Measurements from ENCODE around the gene SRMS. TPM values are rescaled to one million over a fixed set of nuclear protein-coding genes. Genes with fewer than 3 reads are reported as not detected.

Gene SRMS
- total and polyA plus RNA-seq, 2 donors (not counting 1 experiment from before 2014, with no cell fraction given): 0.17 to 0.54 TPM

- ChIA-PET POLR2A (no interaction called here), CTCF (interaction anchor here (1.5 kb wide), 1 partner anchor 12 kb away, joined by 6 read pairs; no protein-coding TSS in a partner anchor)
- Mint-ChIP-seq H3K27ac (no peak overlapping the region), H3K27me3 (peaks cover 52% of the 10 kb centered on the region), H3K4me1 (no peaks in the 10 kb centered on the region), H3K4me3 (no peak overlapping the region), H3K9me3 (ENCODE audit: insufficient read depth) (peaks cover 2% of the 10 kb centered on the region)
- ATAC-seq (ENCODE audit: low read depth): no peak
- intact Hi-C loops (cut with micrococcal nuclease): no loop called here
- no peaks in the 10 kb centered on the region for H3K36me3 ChIP-seq (replicated peaks in 1 of 2; ENCODE audit: control extremely low read depth in 1 of 2, control insufficient read depth in 1 of 2, extremely low read depth in 1 of 2, insufficient read depth in 2 of 2, low read length in 1 of 2)
- no peak overlapping the region for H3K27ac ChIP-seq (ENCODE audit: low read length in 2 of 2)
- H3K4me1 ChIP-seq (ENCODE audit: control insufficient read depth in 2 of 2, insufficient read depth in 2 of 2, low read length in 2 of 2): no peaks in the 10 kb centered on the region
- H3K9ac ChIP-seq (ENCODE audit: low read length): no peak overlapping the region
- peaks cover 0 to 19% (median 4%) of the 10 kb centered on the region in 4 experiments for H3K27me3 ChIP-seq (replicated peaks in 1 of 4; ENCODE audit: control extremely low read depth in 1 of 4, control insufficient read depth in 3 of 4, insufficient read depth in 4 of 4, low read length in 3 of 4)
- no peak overlapping the region for H2AFZ ChIP-seq (ENCODE audit: insufficient read depth, low read depth, low read length, poor library complexity, severe bottlenecking)
- no peaks in the 10 kb centered on the region for H4K20me1 ChIP-seq (ENCODE audit: control insufficient read depth, insufficient read depth, low read length, poor library complexity, severe bottlenecking)
- peaks cover 0 to 26% (median 0%) of the 10 kb centered on the region in 3 donors for H3K9me3 ChIP-seq (ENCODE audit: control extremely low read depth in 1 of 3, control insufficient read depth in 2 of 3, insufficient read depth in 1 of 3, low read length in 2 of 3)
- H3K4me2 ChIP-seq (replicated peaks; ENCODE audit: low read depth, low read length, poor library complexity, severe bottlenecking): no peak overlapping the region
- TF ChIP-seq EZH2 (IDR thresholded peaks at IDR 0.05; ENCODE audit: borderline replicate concordance, insufficient read depth, low read depth, low read length, poor library complexity, severe bottlenecking) (no peak), CTCF (IDR thresholded peaks at IDR 0.05) (no peak)
- no peak overlapping the region for H3K4me3 ChIP-seq (ENCODE audit: control extremely low read depth in 1 of 5, extremely low read depth in 1 of 5, insufficient read depth in 1 of 5, low read depth in 2 of 5, low read length in 4 of 5)
- WGBS (ENCODE audit: insufficient coverage): 76% methylated on average over 26 of the region's 33 CpGs
- no peak for DNase-seq
- no peaks in the 10 kb centered on the region for H3K79me2 ChIP-seq (ENCODE audit: control insufficient read depth, insufficient read depth, low read length)
Measured at GRCh38 chr20:63508072-63508768, 39.3 kb downstream of the SRMS start.

- ChIA-PET POLR2A (no interaction called here), CTCF (interaction anchor here (0.7 to 1.5 kb wide), 2 partner anchors 11 to 52 kb away, joined by 3 to 6 read pairs; no protein-coding TSS in a partner anchor)
- H3K79me2 ChIP-seq (ENCODE audit: control insufficient read depth, insufficient read depth, low read length): no peaks in the 10 kb centered on the region
- no peak for TF ChIP-seq CTCF (IDR thresholded peaks at IDR 0.05)
- no peak for TF ChIP-seq EZH2 (IDR thresholded peaks at IDR 0.05; ENCODE audit: borderline replicate concordance, insufficient read depth, low read depth, low read length, poor library complexity, severe bottlenecking)
- WGBS (ENCODE audit: insufficient coverage): 92% methylated on average over 25 of the region's 30 CpGs
- H3K9me3 ChIP-seq (ENCODE audit: control extremely low read depth in 1 of 3, control insufficient read depth in 2 of 3, insufficient read depth in 1 of 3, low read length in 2 of 3): peaks cover 0 to 26% (median 0%) of the 10 kb centered on the region in 3 donors
- intact Hi-C loops (cut with micrococcal nuclease): no loop called here
- no peaks in the 10 kb centered on the region for H3K4me1 ChIP-seq (ENCODE audit: control insufficient read depth in 2 of 2, insufficient read depth in 2 of 2, low read length in 2 of 2)
- no peak overlapping the region for H3K9ac ChIP-seq (ENCODE audit: low read length)
- no peaks in the 10 kb centered on the region for H4K20me1 ChIP-seq (ENCODE audit: control insufficient read depth, insufficient read depth, low read length, poor library complexity, severe bottlenecking)
- DNase-seq: no peak
- no peaks in the 10 kb centered on the region for H3K4me1 Mint-ChIP-seq
- no peak overlapping the region for H3K4me3 ChIP-seq (ENCODE audit: control extremely low read depth in 1 of 5, extremely low read depth in 1 of 5, insufficient read depth in 1 of 5, low read depth in 2 of 5, low read length in 4 of 5)
- peaks cover 2% of the 10 kb centered on the region for H3K9me3 Mint-ChIP-seq (ENCODE audit: insufficient read depth)
- no peak overlapping the region for H3K4me2 ChIP-seq (replicated peaks; ENCODE audit: low read depth, low read length, poor library complexity, severe bottlenecking)
- no peak for ATAC-seq (ENCODE audit: low read depth)
- H3K27ac ChIP-seq (ENCODE audit: low read length in 2 of 2): no peak overlapping the region
- H3K27me3 Mint-ChIP-seq: peaks cover 45% of the 10 kb centered on the region
- no peak overlapping the region for H3K4me3 Mint-ChIP-seq
- H3K27me3 ChIP-seq (replicated peaks in 1 of 4; ENCODE audit: control extremely low read depth in 1 of 4, control insufficient read depth in 3 of 4, insufficient read depth in 4 of 4, low read length in 3 of 4): peaks cover 0 to 22% (median under 1%) of the 10 kb centered on the region in 4 experiments
- no peak overlapping the region for H2AFZ ChIP-seq (ENCODE audit: insufficient read depth, low read depth, low read length, poor library complexity, severe bottlenecking)
- H3K36me3 ChIP-seq (replicated peaks in 1 of 2; ENCODE audit: control extremely low read depth in 1 of 2, control insufficient read depth in 1 of 2, extremely low read depth in 1 of 2, insufficient read depth in 2 of 2, low read length in 1 of 2): no peaks in the 10 kb centered on the region
- no peak overlapping the region for H3K27ac Mint-ChIP-seq
Measured at GRCh38 chr20:63507083-63507743, 40.3 kb downstream of the SRMS start.
